Activated CD8-positive, alpha-beta T cell treated with anti-CD3 and anti-CD28 coated beads for 36 hours (primary cell): ENCODE data around the gene ADH1C. TPM values are rescaled to one million over a fixed set of nuclear protein-coding genes. Genes with fewer than 3 reads are reported as not detected.
"Not testable (repeated sequence)": the region's sequence is repeated elsewhere in the genome, so short reads cannot be mapped to it uniquely, and the experiment has no call there.

ENCODE experiments used
- ATAC-seq: fragments of 200-7000 bp; cut with Tn5 transposase; one replicate; pipeline ENCODE4 v1.10.0; 2021; ENCODE audit warnings: mild to moderate bottlenecking, moderate library complexity
- CTCF ChIA-PET: fragments of 350-600 bp; sonication (Branson Sonifier 250); formaldehyde crosslinking; loops from one replicate; lab custom pipeline; 2021; ENCODE audit warnings: antibody characterized with exemption; lab: Charles Lee
- POLR2A ChIA-PET: fragments of 350-600 bp; sonication (Branson Sonifier 250); formaldehyde crosslinking; loops from one replicate; lab custom pipeline; 2021; ENCODE audit warnings: antibody characterized with exemption; lab: Charles Lee
- DNase-seq: peaks from one replicate; pipeline ENCODE4 v3.0.0-alpha.2; 2020
- H3K27ac Mint-ChIP-seq: one replicate; pipeline ENCODE4 v1.8.0; 2021; ENCODE audit warnings: mild to moderate bottlenecking, mixed read lengths
- H3K27me3 Mint-ChIP-seq: one replicate; pipeline ENCODE4 v1.8.0; 2021; ENCODE audit warnings: mixed read lengths
- H3K36me3 Mint-ChIP-seq: one replicate; pipeline ENCODE4 v1.8.0; 2021; ENCODE audit warnings: low read depth, mixed read lengths
- H3K4me1 Mint-ChIP-seq: one replicate; pipeline ENCODE4 v1.8.0; 2021; ENCODE audit warnings: low read depth, mixed read lengths
- H3K4me3 Mint-ChIP-seq: one replicate; pipeline ENCODE4 v1.8.0; 2021; ENCODE audit warnings: mild to moderate bottlenecking, moderate library complexity, mixed read lengths
- H3K9me3 Mint-ChIP-seq: one replicate; pipeline ENCODE4 v1.8.0; 2021; ENCODE audit warnings: mixed read lengths
- intact Hi-C: fragments of 100-400 bp; cut with micrococcal nuclease; formaldehyde crosslinking; loops from one replicate; pipeline ENCODE4 v1.10.0; 2022
- total RNA-seq, 2 experiments: library from RNA; stranded (reverse); gene quantifications; one replicate each; pipeline ENCODE4 v1.2.3, GENCODE V29; 2021
- TF ChIP-seq, protein P1 (sequence below): fragments of 200-600 bp; IDR thresholded peaks from one replicate; pipeline ENCODE4 v1.8.0; 2022; ENCODE audit warnings: antibody characterized with exemption, mild to moderate bottlenecking

ADH1C gene
- total RNA-seq, 2 experiments from 2014 or later = not detected

DNA sequence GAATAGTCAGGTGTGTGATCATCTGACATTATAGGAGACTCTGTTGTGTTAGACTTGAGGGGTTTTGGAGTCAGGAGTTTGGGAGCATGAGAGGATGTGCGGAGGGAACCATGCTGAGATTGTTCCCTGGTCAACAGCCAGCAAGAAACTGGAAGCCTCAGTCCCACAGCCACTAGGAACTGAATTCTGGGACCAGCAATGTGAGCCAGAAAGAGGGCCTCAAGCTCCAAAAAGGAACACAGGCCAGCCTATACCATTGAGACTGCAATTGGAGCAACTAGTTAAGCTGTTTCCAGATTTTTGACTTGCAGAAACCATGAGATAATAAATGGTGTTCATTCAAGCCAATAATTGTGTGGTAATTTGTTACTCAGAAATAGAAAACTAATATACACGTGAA lies 22.7 kb downstream of the ADH1C start:
- TF ChIP-seq, protein P1, sequence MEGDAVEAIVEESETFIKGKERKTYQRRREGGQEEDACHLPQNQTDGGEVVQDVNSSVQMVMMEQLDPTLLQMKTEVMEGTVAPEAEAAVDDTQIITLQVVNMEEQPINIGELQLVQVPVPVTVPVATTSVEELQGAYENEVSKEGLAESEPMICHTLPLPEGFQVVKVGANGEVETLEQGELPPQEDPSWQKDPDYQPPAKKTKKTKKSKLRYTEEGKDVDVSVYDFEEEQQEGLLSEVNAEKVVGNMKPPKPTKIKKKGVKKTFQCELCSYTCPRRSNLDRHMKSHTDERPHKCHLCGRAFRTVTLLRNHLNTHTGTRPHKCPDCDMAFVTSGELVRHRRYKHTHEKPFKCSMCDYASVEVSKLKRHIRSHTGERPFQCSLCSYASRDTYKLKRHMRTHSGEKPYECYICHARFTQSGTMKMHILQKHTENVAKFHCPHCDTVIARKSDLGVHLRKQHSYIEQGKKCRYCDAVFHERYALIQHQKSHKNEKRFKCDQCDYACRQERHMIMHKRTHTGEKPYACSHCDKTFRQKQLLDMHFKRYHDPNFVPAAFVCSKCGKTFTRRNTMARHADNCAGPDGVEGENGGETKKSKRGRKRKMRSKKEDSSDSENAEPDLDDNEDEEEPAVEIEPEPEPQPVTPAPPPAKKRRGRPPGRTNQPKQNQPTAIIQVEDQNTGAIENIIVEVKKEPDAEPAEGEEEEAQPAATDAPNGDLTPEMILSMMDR = no peak
- no peaks in the 10 kb centered on the region for H3K4me1 Mint-ChIP-seq
- no peak overlapping the region for H3K4me3 Mint-ChIP-seq
- ChIA-PET POLR2A (no interaction called here), CTCF (no interaction called here)
- intact Hi-C loops = no loop called here
- H3K36me3 Mint-ChIP-seq = no peaks in the 10 kb centered on the region
- peaks cover 2% of the 10 kb centered on the region for H3K27me3 Mint-ChIP-seq
- no peak overlapping the region for H3K27ac Mint-ChIP-seq
- ATAC-seq = no peak
- no peaks in the 10 kb centered on the region for H3K9me3 Mint-ChIP-seq
- DNase-seq = no peak

GRCh38 chr4:99324979-99325378 lies 27.6 kb downstream of the ADH1C start:
- Mint-ChIP-seq H3K4me3 (no peak overlapping the region), H3K27me3 (peaks cover 9% of the 10 kb centered on the region), H3K36me3 (no peaks in the 10 kb centered on the region), H3K27ac (no peak overlapping the region), H3K4me1 (no peaks in the 10 kb centered on the region), H3K9me3 (no peaks in the 10 kb centered on the region)
- intact Hi-C loops = no loop called here
- ChIA-PET CTCF (no interaction called here), POLR2A (no interaction called here)
- no peak for DNase-seq
- TF ChIP-seq, protein P1 = no peak
- ATAC-seq = no peak

DNA sequence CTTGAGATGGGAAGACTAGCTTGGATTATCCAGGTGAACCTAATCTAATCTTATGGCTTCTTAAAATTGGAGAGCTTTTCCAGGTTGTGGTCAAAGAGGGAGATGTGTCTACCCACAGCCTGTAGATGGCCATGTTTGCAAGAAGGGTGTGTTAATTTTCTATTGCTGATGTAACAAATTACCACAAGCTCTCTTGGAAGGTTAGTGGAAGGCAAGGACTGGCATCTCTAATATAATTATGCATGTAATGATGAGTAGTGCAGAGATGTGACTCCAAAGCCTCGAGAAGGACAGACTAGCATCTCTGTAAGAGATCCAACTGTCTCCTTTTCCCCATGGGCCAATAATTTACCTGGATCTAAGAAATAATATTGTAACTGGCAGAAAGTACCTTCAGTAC lies 28.2 kb downstream of the ADH1C start:
- no peaks in the 10 kb centered on the region for H3K4me1 Mint-ChIP-seq
- no peaks in the 10 kb centered on the region for H3K9me3 Mint-ChIP-seq
- ATAC-seq (no peak), DNase-seq (no peak)
- no peak overlapping the region for H3K4me3 Mint-ChIP-seq
- H3K27ac Mint-ChIP-seq = no peak overlapping the region
- ChIA-PET CTCF (no interaction called here), POLR2A (no interaction called here)
- TF ChIP-seq, protein P1 = no peak
- intact Hi-C loops = no loop called here
- H3K36me3 Mint-ChIP-seq = no peaks in the 10 kb centered on the region
- H3K27me3 Mint-ChIP-seq = peaks cover 9% of the 10 kb centered on the region

GRCh38 chr4:99323756-99324155 lies 28.8 kb downstream of the ADH1C start:
- no peak for ATAC-seq
- H3K36me3 Mint-ChIP-seq = no peaks in the 10 kb centered on the region
- DNase-seq = no peak
- H3K4me1 Mint-ChIP-seq = no peaks in the 10 kb centered on the region
- CTCF ChIA-PET = no interaction called here
- no peak overlapping the region for H3K27ac Mint-ChIP-seq
- POLR2A ChIA-PET = no interaction called here
- H3K9me3 Mint-ChIP-seq = no peaks in the 10 kb centered on the region
- H3K4me3 Mint-ChIP-seq = no peak overlapping the region
- peaks cover 9% of the 10 kb centered on the region for H3K27me3 Mint-ChIP-seq
- intact Hi-C loops = no loop called here
- TF ChIP-seq, protein P1 = no peak

GRCh38 chr4:99321241-99322191 lies 31.0 kb downstream of the ADH1C start, which contains the start of gene ADH1B:
Gene ADH1B, minus strand, starts transcription at chr4:99321401. Its CDS starts 70 bp downstream, at chr4:99321331.
- intact Hi-C loops = no loop called here
- no peaks in the 10 kb centered on the region for H3K36me3 Mint-ChIP-seq
- ATAC-seq (no peak), DNase-seq (no peak)
- TF ChIP-seq, protein P1 = no peak
- no peak within 1 kb of the TSS for H3K4me3 Mint-ChIP-seq
- ChIA-PET POLR2A (no interaction called here), CTCF (interaction anchor here (0.6 kb wide), 1 partner anchor 84 kb away, joined by 3 read pairs; no protein-coding TSS in a partner anchor)
- H3K27me3 Mint-ChIP-seq = peaks cover 9% of the 10 kb centered on the region
- no peak within 1 kb of the TSS for H3K27ac Mint-ChIP-seq
- no peaks in the 10 kb centered on the region for H3K9me3 Mint-ChIP-seq
- no peaks in the 10 kb centered on the region for H3K4me1 Mint-ChIP-seq

GRCh38 chr4:99317811-99318210 lies 34.7 kb downstream of the ADH1C start:
- CTCF ChIA-PET, H3K27ac Mint-ChIP-seq, H3K27me3 Mint-ChIP-seq, H3K4me1 Mint-ChIP-seq, H3K4me3 Mint-ChIP-seq, ATAC-seq, H3K9me3 Mint-ChIP-seq, POLR2A ChIA-PET, DNase-seq, intact Hi-C loops, H3K36me3 Mint-ChIP-seq: not testable (repeated sequence)
